Keratinocyte (primary cell): ENCODE data around the gene SLC6A17.

ENCODE experiments used
- CTCF ChIP-seq, 3 experiments: IDR thresholded peaks in 1 of 3; conservative IDR thresholded peaks in 1 of 3; optimal IDR thresholded peaks in 1 of 3; 2 replicates in 2 of 3; 3 replicates in 1 of 3; pipeline versions ENCODE3 to v1.5.1; 2011; ENCODE audit warnings: low read length in 3 of 3, mild to moderate bottlenecking in 3 of 3, moderate library complexity in 2 of 3, control low read depth in 1 of 3, inconsistent platforms in 1 of 3; ENCODE audit not compliant: insufficient read depth in 2 of 3; ENCODE audit errors: extremely low read depth in 1 of 3
- EZH2 ChIP-seq: IDR thresholded peaks from one replicate; pipeline ENCODE4 v1.6.1; 2012; ENCODE audit warnings: inconsistent platforms, mild to moderate bottlenecking, low read length, moderate library complexity

GRCh38 chr1:110132682-110133081, 17.6 kb upstream of the SLC6A17 start:
- no peak for TF ChIP-seq CTCF (optimal IDR thresholded peaks at IDR 0.05 in 1 of 3, IDR thresholded peaks at IDR 0.05 in 1 of 3, conservative IDR thresholded peaks at IDR 0.05 in 1 of 3; ENCODE audit: extremely low read depth in 1 of 3, insufficient read depth in 2 of 3, low read length in 3 of 3)
- TF ChIP-seq EZH2, result no peak
